ENCODE data around the gene TNS3. TPM values are rescaled to one million over a fixed set of nuclear protein-coding genes. Genes with fewer than 3 reads are reported as not detected.

Gene TNS3
- total RNA-seq, 1 experiment from 2014 or later, result 533 TPM

DNA sequence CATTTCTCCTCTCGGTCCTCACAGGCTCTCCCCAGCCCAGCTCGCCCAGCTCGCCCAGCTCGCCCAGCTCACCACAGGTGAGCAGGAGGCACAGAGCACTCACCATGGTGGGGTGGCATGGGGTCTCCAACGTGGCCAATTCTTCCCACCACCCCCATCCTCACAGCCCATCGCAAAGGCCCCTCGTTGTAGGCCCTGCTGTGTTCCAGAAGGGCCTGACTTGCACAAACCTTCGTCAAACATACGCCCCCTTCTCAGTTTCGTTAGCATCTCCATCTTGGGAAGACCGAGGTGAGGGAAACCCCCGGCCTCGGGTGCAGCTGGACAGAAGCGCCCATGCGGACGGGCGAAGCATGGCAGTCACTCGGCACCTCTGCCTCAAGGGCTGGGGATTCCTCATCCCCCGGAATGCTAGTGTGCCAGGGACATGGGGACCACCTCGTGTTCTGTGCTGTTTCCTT lies 304.6 kb downstream of the TNS3 start:
- ChIA-PET CTCF (no interaction called here), POLR2A (no interaction called here)
- no peaks in the 10 kb centered on the region for H3K27me3 ChIP-seq (ENCODE audit: control insufficient read depth, insufficient read depth, low read length)
- no TSS peak for BruUV-seq (replicated peaks)
- TF ChIP-seq POLR2AphosphoS5 (IDR thresholded peaks at IDR 0.05; ENCODE audit: low read depth, low read length) (no peak), CTCF (IDR thresholded peaks at IDR 0.05) (no peak), TCF7L2 (IDR thresholded peaks at IDR 0.05; ENCODE audit: low read depth, low read length) (no peak), REST (IDR thresholded peaks at IDR 0.05; ENCODE audit: insufficient read depth in 1 of 2, low read depth in 2 of 2, low read length in 1 of 2) (no peak), SIN3A (IDR thresholded peaks at IDR 0.05; ENCODE audit: borderline replicate concordance, insufficient read depth, low read depth, low read length) (no peak)
- no peaks in the 10 kb centered on the region for H3K9me3 ChIP-seq (ENCODE audit: control insufficient read depth, insufficient read depth, low read depth, low read length)
- H3K4me1 ChIP-seq (ENCODE audit: control insufficient read depth, insufficient read depth, low read length), result no peaks in the 10 kb centered on the region
- H3K27ac ChIP-seq (ENCODE audit: low read length), result no peak overlapping the region
- H3K4me3 ChIP-seq (ENCODE audit: low read depth in 2 of 2, low read length in 2 of 2), result no peak overlapping the region
- in situ Hi-C loops (cut with HindIII; ENCODE audit: low pct_unique_long_range_greater_than_20kb, low sequenced_read_pairs) (no loop called here), intact Hi-C loops (cut with micrococcal nuclease; ENCODE audit: unreplicated experiment) (no loop called here)
- DNase-seq (ENCODE audit: low read depth, low spot score), result no peak
- no peak for ATAC-seq
- H3K36me3 ChIP-seq (ENCODE audit: control insufficient read depth, insufficient read depth, low read length), result peaks cover 32% of the 10 kb centered on the region

DNA sequence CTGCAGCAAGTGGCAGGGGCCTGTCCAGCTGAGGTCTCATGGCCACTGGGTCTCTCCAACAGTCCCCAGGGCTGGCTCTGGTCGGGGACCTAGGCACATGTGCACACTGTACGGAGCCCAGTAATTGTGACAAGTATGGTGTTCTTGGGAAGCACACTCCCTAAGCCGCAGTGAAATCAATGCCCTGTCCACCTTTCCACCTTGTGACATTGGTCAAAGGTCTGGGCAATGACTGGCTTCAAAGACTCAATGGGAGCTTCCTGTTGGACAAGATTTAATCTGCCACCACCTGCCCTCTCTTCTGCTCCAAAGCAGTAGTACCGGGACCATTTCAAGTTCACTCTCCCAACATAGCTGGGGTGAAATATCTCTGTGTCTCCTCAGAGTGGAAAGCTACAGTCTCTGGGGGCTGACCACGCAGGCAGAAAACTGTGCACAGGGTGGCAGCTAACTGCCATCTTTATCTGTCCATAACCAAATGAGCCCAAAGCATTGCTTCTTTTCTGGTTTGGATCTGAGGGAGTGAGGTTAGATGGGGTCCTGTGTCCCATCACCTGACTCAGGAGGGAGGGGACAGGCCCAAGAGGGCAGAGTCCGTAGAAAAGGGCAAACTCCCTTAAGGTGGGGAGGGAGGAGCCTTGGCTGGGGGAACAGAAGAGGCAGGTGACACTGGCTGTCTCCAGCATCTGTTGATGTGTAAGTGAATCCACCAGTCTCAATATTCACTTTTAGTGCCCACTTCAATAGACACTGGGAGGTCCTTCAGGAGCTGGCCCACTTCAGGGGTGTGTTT lies 307.7 kb downstream of the TNS3 start:
- intact Hi-C loops (cut with micrococcal nuclease; ENCODE audit: unreplicated experiment) (no loop called here), in situ Hi-C loops (cut with HindIII; ENCODE audit: low pct_unique_long_range_greater_than_20kb, low sequenced_read_pairs) (no loop called here)
- TF ChIP-seq TCF7L2 (IDR thresholded peaks at IDR 0.05; ENCODE audit: low read depth, low read length), result no peak
- TF ChIP-seq POLR2AphosphoS5 (IDR thresholded peaks at IDR 0.05; ENCODE audit: low read depth, low read length), result peak; percentile 0; the same call in 1 of the 2 replicates
- no peak for TF ChIP-seq REST (IDR thresholded peaks at IDR 0.05; ENCODE audit: insufficient read depth in 1 of 2, low read depth in 2 of 2, low read length in 1 of 2)
- TF ChIP-seq CTCF (IDR thresholded peaks at IDR 0.05), result no peak
- TF ChIP-seq SIN3A (IDR thresholded peaks at IDR 0.05; ENCODE audit: borderline replicate concordance, insufficient read depth, low read depth, low read length), result no peak
- H3K9me3 ChIP-seq (ENCODE audit: control insufficient read depth, insufficient read depth, low read depth, low read length), result no peaks in the 10 kb centered on the region
- DNase-seq (ENCODE audit: low read depth, low spot score) (no peak), ATAC-seq (no peak; the same call in 1 of the 2 replicates)
- H3K27me3 ChIP-seq (ENCODE audit: control insufficient read depth, insufficient read depth, low read length), result no peaks in the 10 kb centered on the region
- H3K4me3 ChIP-seq (ENCODE audit: low read depth in 2 of 2, low read length in 2 of 2), result no peak overlapping the region
- no peaks in the 10 kb centered on the region for H3K4me1 ChIP-seq (ENCODE audit: control insufficient read depth, insufficient read depth, low read length)
- ChIA-PET POLR2A (no interaction called here), CTCF (no interaction called here)
- peaks cover 17% of the 10 kb centered on the region for H3K36me3 ChIP-seq (ENCODE audit: control insufficient read depth, insufficient read depth, low read length)
- H3K27ac ChIP-seq (ENCODE audit: low read length), result no peak overlapping the region
- no TSS peak for BruUV-seq (replicated peaks)
